Measurements from ENCODE around the gene ASCL3.
"Not testable (repeated sequence)": the region's sequence is repeated elsewhere in the genome, so short reads cannot be mapped to it uniquely, and the experiment has no call there.

Gene ASCL3

DNA sequence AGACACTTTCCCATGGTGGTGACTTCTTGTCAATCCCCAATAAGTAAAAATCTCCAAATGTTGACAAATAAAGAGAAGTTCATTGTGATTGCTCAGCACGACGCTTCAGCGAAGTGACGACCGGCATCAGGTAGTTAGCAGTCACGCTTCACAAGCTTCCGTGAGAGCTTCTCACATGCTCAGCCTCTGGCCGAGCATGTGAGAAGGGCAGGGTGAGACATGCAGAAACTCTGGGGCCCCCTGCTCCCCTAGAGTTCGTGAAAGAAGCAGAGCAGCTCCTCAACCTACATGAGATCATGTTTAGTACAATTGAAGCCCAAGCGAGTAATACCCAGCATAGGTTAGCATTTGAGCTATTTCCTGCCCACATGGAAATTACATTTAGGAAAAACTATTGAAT lies 5.7 kb downstream of the ASCL3 start:
- Histone ChIP-seq H3K79me2 (ENCODE audit: control insufficient read depth, low read length) (no peaks in the 10 kb centered on the region), H3K27ac (ENCODE audit: low read depth, low read length) (no peak overlapping the region), H3F3A (ENCODE audit: control insufficient read depth, insufficient read depth) (no peaks in the 10 kb centered on the region), H3K4me2 (ENCODE audit: low read length) (no peak overlapping the region), H4K20me1 (ENCODE audit: control insufficient read depth, insufficient read depth, low read depth, low read length) (no peaks in the 10 kb centered on the region), H3K9me2 (replicated peaks; ENCODE audit: control insufficient read depth, low read length) (no peaks in the 10 kb centered on the region), H3K4me3 (ENCODE audit: low read length) (no peak overlapping the region), H3K27me3 (ENCODE audit: control insufficient read depth, low read length) (peaks cover 20% of the 10 kb centered on the region), H3K9me3 (ENCODE audit: control insufficient read depth, insufficient read depth, low read length) (no peaks in the 10 kb centered on the region), H3K36me3 (ENCODE audit: control insufficient read depth, low read length) (no peaks in the 10 kb centered on the region), H3K4me1 (ENCODE audit: control insufficient read depth, low read length) (no peaks in the 10 kb centered on the region)
- no peak for TF ChIP-seq EZH2phosphoT487 (IDR thresholded peaks at IDR 0.05; ENCODE audit: borderline replicate concordance, low read length)
- TF ChIP-seq, protein P1, sequence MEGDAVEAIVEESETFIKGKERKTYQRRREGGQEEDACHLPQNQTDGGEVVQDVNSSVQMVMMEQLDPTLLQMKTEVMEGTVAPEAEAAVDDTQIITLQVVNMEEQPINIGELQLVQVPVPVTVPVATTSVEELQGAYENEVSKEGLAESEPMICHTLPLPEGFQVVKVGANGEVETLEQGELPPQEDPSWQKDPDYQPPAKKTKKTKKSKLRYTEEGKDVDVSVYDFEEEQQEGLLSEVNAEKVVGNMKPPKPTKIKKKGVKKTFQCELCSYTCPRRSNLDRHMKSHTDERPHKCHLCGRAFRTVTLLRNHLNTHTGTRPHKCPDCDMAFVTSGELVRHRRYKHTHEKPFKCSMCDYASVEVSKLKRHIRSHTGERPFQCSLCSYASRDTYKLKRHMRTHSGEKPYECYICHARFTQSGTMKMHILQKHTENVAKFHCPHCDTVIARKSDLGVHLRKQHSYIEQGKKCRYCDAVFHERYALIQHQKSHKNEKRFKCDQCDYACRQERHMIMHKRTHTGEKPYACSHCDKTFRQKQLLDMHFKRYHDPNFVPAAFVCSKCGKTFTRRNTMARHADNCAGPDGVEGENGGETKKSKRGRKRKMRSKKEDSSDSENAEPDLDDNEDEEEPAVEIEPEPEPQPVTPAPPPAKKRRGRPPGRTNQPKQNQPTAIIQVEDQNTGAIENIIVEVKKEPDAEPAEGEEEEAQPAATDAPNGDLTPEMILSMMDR (IDR thresholded peaks at IDR 0.05; ENCODE audit: low read depth, low read length, poor library complexity, severe bottlenecking), result no peak

DNA sequence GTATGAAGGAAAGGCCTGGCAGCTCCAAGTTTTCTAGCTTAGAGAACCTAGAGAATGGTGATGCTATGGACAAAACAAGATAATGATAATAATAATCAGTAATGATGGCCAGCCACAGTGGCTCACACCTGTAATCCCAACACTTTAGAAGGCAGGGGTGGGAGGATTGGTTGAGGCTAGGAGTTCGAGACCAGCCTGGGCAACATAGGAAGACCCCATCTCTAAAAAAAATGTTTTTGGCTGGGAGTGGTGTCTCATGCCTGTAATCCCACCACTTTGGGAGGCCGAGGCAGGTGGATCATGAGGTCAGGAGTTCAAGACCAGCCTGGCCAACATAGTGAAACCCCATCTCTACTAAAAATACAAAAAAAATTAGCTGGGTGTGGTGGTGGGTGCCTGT lies 7.0 kb downstream of the ASCL3 start:
- H3K4me3 ChIP-seq (ENCODE audit: low read length); H3K27ac ChIP-seq (ENCODE audit: low read depth, low read length); H3K79me2 ChIP-seq (ENCODE audit: control insufficient read depth, low read length): not testable (repeated sequence)

DNA sequence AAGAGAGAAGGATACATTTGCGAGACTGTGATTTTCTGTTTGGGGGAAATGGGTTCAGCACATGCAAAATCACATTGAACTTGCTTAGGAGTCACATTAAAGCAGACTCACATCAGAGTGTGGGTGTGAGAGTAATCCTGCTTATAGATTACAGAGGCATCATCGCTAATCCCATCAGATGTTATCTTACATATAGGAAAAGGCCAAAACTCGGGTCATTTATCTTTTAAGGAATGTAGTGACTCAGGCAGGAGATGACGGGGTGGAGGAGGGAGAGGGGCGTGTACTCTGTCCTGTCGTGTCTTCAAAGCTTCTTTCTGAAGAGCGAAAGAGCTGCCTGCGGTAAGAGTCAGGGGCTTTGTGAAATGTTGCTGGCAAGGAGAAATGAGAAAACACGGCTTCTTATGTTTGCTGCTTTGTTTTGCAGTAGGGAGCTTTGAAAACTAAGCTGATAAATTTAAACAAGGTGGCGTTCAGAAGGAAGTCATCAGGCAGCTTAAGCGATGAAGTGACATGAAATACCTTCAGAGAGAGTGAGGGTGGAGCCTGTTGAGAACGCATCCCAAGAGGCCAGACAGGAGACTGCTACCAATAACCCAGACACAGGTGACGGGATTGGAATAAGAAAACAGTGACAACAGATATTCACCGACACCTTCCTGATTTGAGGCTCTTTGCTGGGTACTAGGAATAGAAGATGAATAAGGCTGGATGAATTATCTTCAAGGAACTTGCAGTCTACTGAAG lies 7.9 kb downstream of the ASCL3 start:
- Histone ChIP-seq H3K9me2 (replicated peaks; ENCODE audit: control insufficient read depth, low read length) (no peaks in the 10 kb centered on the region), H3K4me3 (ENCODE audit: low read length) (no peak overlapping the region), H3K4me1 (ENCODE audit: control insufficient read depth, low read length) (no peaks in the 10 kb centered on the region), H4K20me1 (ENCODE audit: control insufficient read depth, insufficient read depth, low read depth, low read length) (no peaks in the 10 kb centered on the region), H3K79me2 (ENCODE audit: control insufficient read depth, low read length) (no peaks in the 10 kb centered on the region), H3K4me2 (ENCODE audit: low read length) (no peak overlapping the region), H3F3A (ENCODE audit: control insufficient read depth, insufficient read depth) (no peaks in the 10 kb centered on the region), H3K36me3 (ENCODE audit: control insufficient read depth, low read length) (no peaks in the 10 kb centered on the region), H3K27me3 (ENCODE audit: control insufficient read depth, low read length) (no peaks in the 10 kb centered on the region), H3K27ac (ENCODE audit: low read depth, low read length) (no peak overlapping the region), H3K9me3 (ENCODE audit: control insufficient read depth, insufficient read depth, low read length) (no peaks in the 10 kb centered on the region)
- TF ChIP-seq, protein P1 (IDR thresholded peaks at IDR 0.05; ENCODE audit: low read depth, low read length, poor library complexity, severe bottlenecking), result no peak
- TF ChIP-seq EZH2phosphoT487 (IDR thresholded peaks at IDR 0.05; ENCODE audit: borderline replicate concordance, low read length), result no peak

More for the DNA sequence above, 7.0 kb downstream of the ASCL3 start:
- not testable (repeated sequence) for H3K36me3 ChIP-seq (ENCODE audit: control insufficient read depth, low read length); H3F3A ChIP-seq (ENCODE audit: control insufficient read depth, insufficient read depth); H3K9me2 ChIP-seq (replicated peaks; ENCODE audit: control insufficient read depth, low read length); H3K4me1 ChIP-seq (ENCODE audit: control insufficient read depth, low read length); H4K20me1 ChIP-seq (ENCODE audit: control insufficient read depth, insufficient read depth, low read depth, low read length); H3K27me3 ChIP-seq (ENCODE audit: control insufficient read depth, low read length); H3K4me2 ChIP-seq (ENCODE audit: low read length); H3K9me3 ChIP-seq (ENCODE audit: control insufficient read depth, insufficient read depth, low read length)

DNA sequence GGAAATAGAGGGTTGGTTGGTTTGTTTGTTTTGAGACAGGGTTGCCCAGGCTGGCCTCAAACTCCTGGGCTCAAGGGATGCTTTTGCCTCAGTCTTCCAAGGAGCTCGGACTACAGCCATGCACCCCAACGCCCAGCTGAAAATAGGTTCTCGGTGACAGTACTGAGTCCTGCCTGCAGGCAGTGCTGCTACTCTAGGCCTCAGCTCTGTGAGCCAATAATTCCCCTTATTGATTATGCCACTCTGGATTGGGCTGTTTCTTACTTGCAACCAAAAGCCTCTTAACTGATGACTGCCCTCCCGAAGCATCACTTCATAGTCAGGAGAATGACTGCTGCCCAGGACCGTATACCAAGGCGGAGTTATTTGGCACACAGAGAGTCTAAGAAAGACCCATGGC lies 8.9 kb downstream of the ASCL3 start:
- Histone ChIP-seq H3K27ac (ENCODE audit: low read depth, low read length) (no peak overlapping the region), H3K9me2 (replicated peaks; ENCODE audit: control insufficient read depth, low read length) (no peaks in the 10 kb centered on the region), H3K4me3 (ENCODE audit: low read length) (no peak overlapping the region), H4K20me1 (ENCODE audit: control insufficient read depth, insufficient read depth, low read depth, low read length) (no peaks in the 10 kb centered on the region), H3K4me2 (ENCODE audit: low read length) (no peak overlapping the region), H3K4me1 (ENCODE audit: control insufficient read depth, low read length) (no peaks in the 10 kb centered on the region), H3F3A (ENCODE audit: control insufficient read depth, insufficient read depth) (no peaks in the 10 kb centered on the region), H3K36me3 (ENCODE audit: control insufficient read depth, low read length) (no peaks in the 10 kb centered on the region), H3K9me3 (ENCODE audit: control insufficient read depth, insufficient read depth, low read length) (no peaks in the 10 kb centered on the region), H3K27me3 (ENCODE audit: control insufficient read depth, low read length) (no peaks in the 10 kb centered on the region), H3K79me2 (ENCODE audit: control insufficient read depth, low read length) (no peaks in the 10 kb centered on the region)
- TF ChIP-seq, protein P1 (IDR thresholded peaks at IDR 0.05; ENCODE audit: low read depth, low read length, poor library complexity, severe bottlenecking), result no peak
- TF ChIP-seq EZH2phosphoT487 (IDR thresholded peaks at IDR 0.05; ENCODE audit: borderline replicate concordance, low read length), result no peak
